ENCODE measurements around the gene HPD. TPM values are rescaled to one million over a fixed set of nuclear protein-coding genes. Genes with fewer than 3 reads are reported as not detected.
"Not testable (repeated sequence)": the region's sequence is repeated elsewhere in the genome, so short reads cannot be mapped to it uniquely, and the experiment has no call there.

HPD gene
- total RNA-seq, 8 experiments from 2014 or later = 0.19 to 0.46 (median 0.21) TPM; not detected in 5

DNA sequence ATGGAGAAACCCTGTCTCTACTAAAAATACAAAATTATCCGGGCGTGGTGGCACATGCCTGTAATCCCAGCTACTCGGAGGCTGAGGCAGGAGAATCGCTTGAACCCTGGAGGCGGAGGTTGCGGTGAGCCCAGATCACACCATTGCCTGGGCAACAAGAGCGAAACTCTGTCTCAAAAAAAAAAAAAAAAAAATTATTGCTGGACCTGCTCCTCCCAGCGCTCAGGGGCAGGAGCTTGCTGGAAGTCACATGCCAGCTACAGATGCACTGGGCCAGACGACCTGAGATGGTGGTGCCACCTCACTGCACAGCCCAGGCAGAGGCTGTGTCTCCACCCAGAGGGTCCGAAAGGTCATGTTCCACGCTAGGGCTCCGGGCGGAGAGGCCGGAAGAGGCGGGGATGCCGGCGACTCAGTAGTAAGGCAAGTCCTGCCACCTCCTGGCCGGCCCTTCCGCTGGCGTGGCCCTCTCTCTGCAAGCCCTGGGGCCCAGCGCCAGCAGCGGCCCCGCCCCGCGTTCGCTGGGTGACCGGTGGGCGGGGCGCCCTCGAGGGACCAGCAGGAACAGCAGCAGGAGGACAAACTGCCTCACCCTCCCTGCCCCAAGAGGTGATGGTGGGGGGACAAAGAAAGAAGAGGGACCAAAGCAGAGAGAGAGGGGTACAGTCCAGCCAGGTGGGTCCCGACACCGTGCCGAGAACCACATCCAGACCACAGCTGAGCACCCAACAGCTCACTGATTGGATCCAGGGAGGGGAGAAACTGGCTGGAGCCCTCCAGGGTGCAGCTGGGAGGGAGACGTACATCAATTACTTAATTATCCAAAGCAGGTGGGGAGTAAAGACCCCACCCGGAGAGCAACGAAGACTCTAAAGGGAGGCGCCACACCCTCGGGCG is 61.6 kb downstream of the HPD start:
- ATAC-seq (replicated peaks in 6 of 8) = peak; percentile 15 to 68 (median 59)
- in situ Hi-C loops (cut with MboI; ENCODE audit: low pct_unique_long_range_greater_than_20kb in 2 of 9, low sequenced_read_pairs in 9 of 9, unreplicated experiment in 9 of 9) = loop anchor here in 3 of 9 experiments (10.0 to 25.0 kb wide), 2 partner anchors 92 to 110 kb away; no protein-coding TSS in a partner anchor
- Histone ChIP-seq H3K4me1 (replicated peaks in 1 of 2) (peaks cover 48 to 53% of the 10 kb centered on the region in 2 donors), H3K4me3 (peak overlapping the region; percentile 54 to 92 (median 57)), H3K27ac (peak overlapping the region; percentile 98 to 100)
- WGBS, 10 experiments = 0 to 31% (median 7%) methylated on average over 4 to 10 of the region's 39 CpGs

DNA sequence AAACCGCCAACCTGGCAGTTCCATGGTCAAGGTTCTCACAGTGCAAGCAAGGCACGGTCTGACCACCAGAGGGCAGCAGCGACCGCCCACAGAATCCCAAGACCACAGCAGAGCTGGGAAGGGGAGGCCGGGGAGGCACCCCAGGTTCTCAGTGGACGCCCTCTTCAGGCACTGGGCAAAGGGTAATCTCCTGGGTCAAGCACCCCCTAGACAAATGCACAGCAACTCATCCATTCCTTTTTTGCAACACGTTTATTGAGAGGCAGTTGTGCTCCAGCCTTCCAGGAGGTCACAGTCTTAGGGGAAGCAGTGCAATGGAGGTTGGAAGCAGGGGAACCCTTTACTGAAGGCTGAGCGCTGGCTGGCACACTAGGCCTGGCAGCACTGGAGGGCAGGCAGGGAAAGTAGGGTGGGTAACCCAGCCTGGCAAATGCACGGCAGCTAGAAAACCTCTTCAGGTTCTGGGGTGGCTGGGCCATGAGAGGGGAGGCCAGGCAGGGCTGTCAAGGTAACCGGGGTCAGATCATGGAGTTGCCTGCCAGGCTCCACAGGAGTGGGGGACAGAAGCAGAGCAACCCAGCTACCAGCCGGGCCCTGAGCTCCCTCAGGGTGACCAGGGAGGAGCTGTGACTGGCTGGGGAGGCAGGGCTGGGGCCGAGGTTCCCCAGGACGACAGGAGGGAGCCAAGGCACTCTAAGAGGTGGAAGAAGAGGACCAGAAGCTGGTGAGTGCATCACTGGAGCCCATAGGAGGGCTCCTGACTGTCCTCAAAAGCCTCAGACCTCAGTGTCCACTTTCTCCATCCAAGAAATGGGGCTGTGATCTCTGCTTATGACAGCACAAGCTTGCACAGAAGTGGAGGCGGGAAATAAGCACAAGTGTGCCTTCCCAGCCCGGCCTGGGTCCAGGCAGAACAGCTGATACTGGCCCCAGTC is 63.4 kb downstream of the HPD start:
- Histone ChIP-seq H3K4me1 (replicated peaks in 1 of 2) (peaks cover 48 to 53% of the 10 kb centered on the region in 2 donors), H3K4me3 (peak overlapping the region in 2 of 5 donors; percentile 33 to 34), H3K27ac (peak overlapping the region; percentile 27 to 66)
- peak; percentile 2 to 15 (median 10) for ATAC-seq (replicated peaks in 6 of 8)
- in situ Hi-C loops (cut with MboI; ENCODE audit: low pct_unique_long_range_greater_than_20kb in 2 of 9, low sequenced_read_pairs in 9 of 9, unreplicated experiment in 9 of 9) = loop anchor here in 3 of 9 experiments (10.0 to 25.0 kb wide), 2 partner anchors 90 to 108 kb away; no protein-coding TSS in a partner anchor
- 0 to 87% (median 15%) methylated on average over 1 to 6 of the region's 15 CpGs; no CpG with 5 or more reads in 2 of the 10 experiments for WGBS, 10 experiments

DNA sequence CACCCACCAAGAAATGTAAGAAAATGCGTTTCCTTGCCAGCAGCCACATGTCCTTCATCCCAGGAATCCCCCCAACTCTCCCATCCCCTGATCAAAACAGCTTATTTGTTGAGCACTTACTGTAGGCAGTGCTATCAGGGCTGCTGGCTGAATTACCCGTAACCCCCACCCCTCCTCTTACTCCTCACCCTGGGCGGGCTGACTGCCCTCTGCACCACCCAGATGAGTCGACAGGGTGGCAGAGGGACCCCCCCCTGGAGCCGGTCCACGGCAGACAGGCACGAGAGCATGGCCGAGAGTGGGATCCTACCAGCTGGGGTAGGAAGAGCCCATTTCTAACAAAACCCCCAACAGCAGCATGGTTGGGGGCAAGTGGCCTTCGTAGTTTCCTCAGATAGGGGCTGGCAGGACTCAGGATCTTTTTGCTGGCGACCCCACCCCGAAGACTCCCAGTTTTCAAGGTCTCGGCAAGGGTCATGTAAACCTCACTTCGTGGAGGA is 64.1 kb downstream of the HPD start:
- H3K4me1 ChIP-seq (replicated peaks in 1 of 2) = peaks cover 48 to 53% of the 10 kb centered on the region in 2 donors
- WGBS, 10 experiments = 0 to 80% (median 0%) methylated on average over 1 to 8 of the region's 13 CpGs; no CpG with 5 or more reads in 5 of the 10 experiments
- peak overlapping the region in 3 of 5 donors; percentile 16 to 34 (median 33) for H3K4me3 ChIP-seq
- peak overlapping the region; percentile 27 to 66 for H3K27ac ChIP-seq
- peak; percentile 2 to 11 (median 4) for ATAC-seq (replicated peaks in 6 of 8)
- in situ Hi-C loops (cut with MboI; ENCODE audit: low pct_unique_long_range_greater_than_20kb in 2 of 9, low sequenced_read_pairs in 9 of 9, unreplicated experiment in 9 of 9) = loop anchor here in 3 of 9 experiments (10.0 to 25.0 kb wide), 2 partner anchors 90 to 107 kb away; no protein-coding TSS in a partner anchor

DNA sequence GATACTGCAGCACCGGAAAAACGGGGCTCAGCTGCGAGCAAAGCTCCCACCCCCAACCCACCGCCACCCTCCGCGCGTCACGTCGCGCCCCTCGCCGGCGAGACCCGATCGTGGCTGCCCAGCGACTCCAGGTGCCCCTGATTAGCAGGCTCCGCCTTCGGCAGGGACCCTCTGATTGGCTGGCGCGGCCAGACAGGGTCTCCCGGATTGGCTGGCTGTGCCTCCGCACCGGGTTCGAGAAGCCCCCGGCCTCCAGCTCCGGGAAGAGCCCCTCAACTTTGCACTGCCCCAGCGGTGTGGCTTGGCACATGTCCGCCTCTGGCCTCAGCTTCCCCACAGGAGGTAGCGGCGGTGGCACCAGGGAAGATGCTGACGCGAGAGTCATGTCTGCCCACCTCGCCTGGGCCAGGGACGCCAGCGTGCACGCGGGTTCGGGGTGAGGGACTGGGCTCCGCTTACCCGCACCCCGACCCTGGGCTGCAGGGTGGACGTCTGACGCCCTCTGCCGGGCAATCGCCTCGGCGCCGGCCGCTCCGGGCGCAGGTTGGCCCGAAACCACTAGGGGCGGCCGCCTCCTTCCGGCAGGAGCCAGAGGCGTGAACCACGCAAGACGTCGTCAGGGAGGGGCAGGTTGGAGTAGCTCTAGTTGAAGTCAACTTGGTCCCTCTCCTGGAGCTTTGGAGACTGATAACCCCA is 64.7 kb downstream of the HPD start:
- 2% methylated on average over 18 of the region's 59 CpGs; no CpG with 5 or more reads in 9 of the 10 experiments for WGBS, 10 experiments
- Histone ChIP-seq H3K4me1 (replicated peaks in 1 of 2) (peaks cover 48 to 50% of the 10 kb centered on the region in 2 donors), H3K27ac (peak overlapping the region; percentile 27 to 66), H3K4me3 (peak overlapping the region; percentile 16 to 34 (median 28))
- in situ Hi-C loops (cut with MboI; ENCODE audit: low pct_unique_long_range_greater_than_20kb in 2 of 9, low sequenced_read_pairs in 9 of 9, unreplicated experiment in 9 of 9) = loop anchor here in 3 of 9 experiments (10.0 to 25.0 kb wide), 2 partner anchors 89 to 107 kb away; no protein-coding TSS in a partner anchor
- peak; percentile 36 to 69 (median 56) for ATAC-seq (replicated peaks in 6 of 8)

DNA sequence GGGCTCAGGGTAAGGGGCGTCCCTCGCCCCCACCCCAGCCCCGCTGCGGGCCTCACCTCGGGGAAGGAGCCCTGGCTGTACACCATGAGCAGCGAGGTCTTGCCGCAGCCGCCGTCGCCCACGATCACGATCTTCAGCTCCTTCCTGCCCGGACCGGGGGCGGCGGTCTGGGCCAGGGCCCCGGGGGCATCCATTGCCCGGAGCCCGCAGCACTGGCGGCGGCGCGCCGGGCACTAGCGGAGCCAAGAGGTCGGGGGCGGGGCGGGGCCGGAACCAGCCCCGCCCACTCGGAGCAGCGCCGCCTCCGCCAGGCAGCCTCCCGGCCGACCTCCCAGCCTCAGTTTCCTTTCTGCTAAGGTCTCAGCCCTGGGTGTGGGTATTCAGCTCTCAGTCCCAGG is 65.2 kb downstream of the HPD start, which contains the start of gene RHOF:
Gene RHOF, minus strand, starts transcription at position 249 of the 398 bp plus-strand sequence. Its CDS starts 55 bp downstream, at position 194.
- peak in 3 of 8 experiments; percentile 0 to 7 (median 1) for ATAC-seq (replicated peaks in 6 of 8)
- peak within 1 kb of the TSS; percentile 27 to 66 for H3K27ac ChIP-seq
- 20% methylated on average over 4 of the region's 36 CpGs; no CpG with 5 or more reads in 9 of the 10 experiments for WGBS, 10 experiments
- peaks cover 42 to 44% of the 10 kb centered on the region in 2 donors for H3K4me1 ChIP-seq (replicated peaks in 1 of 2)
- in situ Hi-C loops (cut with MboI; ENCODE audit: low pct_unique_long_range_greater_than_20kb in 2 of 9, low sequenced_read_pairs in 9 of 9, unreplicated experiment in 9 of 9) = loop anchor here in 3 of 9 experiments (10.0 to 25.0 kb wide), 2 partner anchors 89 to 106 kb away; no protein-coding TSS in a partner anchor
- peak within 1 kb of the TSS; percentile 16 to 34 (median 28) for H3K4me3 ChIP-seq

DNA sequence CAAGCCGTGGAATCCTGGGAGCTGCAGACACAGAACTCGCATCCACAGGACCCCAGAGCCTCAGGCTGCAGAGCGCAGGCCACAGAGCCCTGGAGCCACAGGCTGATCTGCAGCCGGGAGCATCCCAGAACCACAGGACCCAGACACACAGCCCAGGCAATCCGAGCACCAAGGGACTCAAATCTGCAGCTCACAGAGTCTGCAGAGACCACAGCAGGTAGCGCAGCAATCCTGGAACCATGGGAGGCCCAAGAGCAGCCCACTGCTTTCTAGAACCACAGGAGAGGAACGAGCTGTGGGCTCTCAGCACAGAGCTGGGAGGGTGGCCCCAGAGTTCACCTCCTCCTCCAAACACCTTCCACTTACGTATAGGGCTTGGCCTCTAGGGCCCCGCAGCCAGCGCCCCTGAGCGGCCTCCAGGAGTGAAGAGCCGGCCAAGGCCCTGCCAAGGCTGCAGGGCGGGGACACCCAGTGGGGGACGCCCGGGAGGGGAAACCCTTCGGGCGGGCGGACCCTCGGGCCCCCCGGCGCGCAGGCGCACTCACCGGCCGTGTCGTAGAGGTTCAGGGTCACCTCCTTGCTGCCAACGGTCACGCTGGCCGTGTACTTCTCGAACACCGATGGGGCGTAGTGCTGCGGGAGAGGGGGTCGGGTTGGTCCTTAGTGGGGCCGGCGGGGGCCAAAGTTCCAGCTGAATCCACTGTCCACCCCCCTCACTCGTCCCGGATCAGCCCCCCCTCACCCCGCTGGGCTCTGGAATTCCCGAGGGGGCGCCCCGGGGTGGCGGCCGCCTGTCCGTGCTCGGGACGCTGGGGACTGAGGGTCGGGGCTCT is 65.8 kb downstream of the HPD start:
- WGBS, 10 experiments = 40 to 100% (median 88%) methylated on average over 1 to 6 of the region's 48 CpGs; no CpG with 5 or more reads in 5 of the 10 experiments
- in situ Hi-C loops (cut with MboI; ENCODE audit: low pct_unique_long_range_greater_than_20kb in 2 of 9, low sequenced_read_pairs in 9 of 9, unreplicated experiment in 9 of 9) = loop anchor here in 3 of 9 experiments (10.0 to 25.0 kb wide), 2 partner anchors 88 to 106 kb away; no protein-coding TSS in a partner anchor
- no peak overlapping the region for H3K27ac ChIP-seq
- peak overlapping the region in 4 of 5 donors; percentile 21 to 34 (median 30) for H3K4me3 ChIP-seq
- peaks cover 36 to 38% of the 10 kb centered on the region in 2 donors for H3K4me1 ChIP-seq (replicated peaks in 1 of 2)
- ATAC-seq (replicated peaks in 6 of 8) = no peak

DNA sequence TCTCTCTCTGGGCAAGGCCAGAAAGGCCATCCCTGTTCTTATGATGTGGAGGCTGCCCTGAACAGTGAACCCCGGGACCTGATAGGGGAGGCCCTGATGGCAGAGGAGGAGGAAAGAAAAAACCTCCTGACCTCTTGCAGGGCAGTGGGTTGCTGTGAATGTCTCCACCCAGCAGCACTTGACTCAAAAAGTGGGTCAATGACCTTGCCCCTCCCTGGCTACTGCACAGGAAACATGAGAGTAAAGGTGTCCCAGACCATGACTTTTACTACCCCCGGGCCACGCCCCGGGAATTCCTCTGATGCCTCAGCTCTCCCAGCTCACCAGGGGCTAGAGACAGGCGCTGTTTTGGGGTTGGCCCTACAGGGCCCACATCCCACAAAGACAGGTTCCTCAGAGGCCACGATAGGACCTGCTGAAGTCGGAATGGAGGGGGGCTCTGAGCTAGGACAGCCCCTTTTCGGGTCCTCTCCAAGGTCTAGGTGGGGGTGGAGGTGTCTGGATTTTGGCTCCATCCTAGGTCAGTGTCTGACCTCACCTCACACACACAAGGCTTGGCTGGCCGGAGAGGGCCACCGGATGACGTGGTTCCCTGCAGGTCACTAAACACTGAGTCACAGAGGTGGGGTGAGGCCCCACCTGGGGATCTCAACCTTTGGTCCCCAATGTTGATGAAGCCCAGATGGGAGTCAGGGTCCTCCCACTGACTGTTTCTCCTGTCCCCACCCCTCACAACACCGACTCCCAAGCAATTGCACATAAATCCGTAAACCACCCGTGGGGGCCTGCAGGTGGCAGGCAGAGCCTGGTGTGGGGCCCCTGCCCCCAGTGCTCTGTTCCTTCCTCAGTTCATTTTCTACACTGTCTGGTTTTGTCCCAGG is 66.7 kb downstream of the HPD start:
- in situ Hi-C loops (cut with MboI; ENCODE audit: low pct_unique_long_range_greater_than_20kb in 2 of 9, low sequenced_read_pairs in 9 of 9, unreplicated experiment in 9 of 9) = loop anchor here in 3 of 9 experiments (10.0 to 25.0 kb wide), 2 partner anchors 87 to 105 kb away; no protein-coding TSS in a partner anchor
- no peak overlapping the region for H3K4me3 ChIP-seq
- ATAC-seq (replicated peaks in 6 of 8) = no peak
- no peak overlapping the region for H3K27ac ChIP-seq
- WGBS, 10 experiments = 80 to 100% (median 92%) methylated on average over 1 to 3 of the region's 14 CpGs; no CpG with 5 or more reads in 6 of the 10 experiments
- peaks cover 29 to 31% of the 10 kb centered on the region in 2 donors for H3K4me1 ChIP-seq (replicated peaks in 1 of 2)

DNA sequence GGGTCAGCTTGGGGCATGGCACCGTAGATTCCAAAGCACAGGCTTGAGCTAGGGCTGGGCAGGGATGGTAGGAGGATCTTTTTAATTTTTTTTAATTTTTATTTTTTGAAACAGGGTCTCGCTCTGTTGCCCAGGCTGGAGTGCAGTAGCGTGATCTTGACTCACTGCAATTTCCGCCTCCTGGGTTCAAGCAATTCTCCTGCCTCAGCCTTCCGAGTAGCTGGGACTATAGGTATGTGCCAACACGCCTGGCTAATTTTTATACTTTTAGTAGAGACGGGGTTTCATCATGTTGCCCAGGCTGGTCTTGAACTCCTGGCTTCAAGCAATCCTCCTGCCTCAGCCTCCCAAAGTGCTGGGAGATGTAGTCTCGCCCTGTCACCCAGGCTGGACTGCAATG is 67.9 kb downstream of the HPD start:
- not testable (repeated sequence) for H3K27ac ChIP-seq; H3K4me3 ChIP-seq; ATAC-seq (replicated peaks in 6 of 8)
- in situ Hi-C loops (cut with MboI; ENCODE audit: low pct_unique_long_range_greater_than_20kb in 2 of 9, low sequenced_read_pairs in 9 of 9, unreplicated experiment in 9 of 9) = loop anchor here in 3 of 9 experiments (10.0 to 25.0 kb wide), 2 partner anchors 86 to 103 kb away; no protein-coding TSS in a partner anchor
- H3K4me1 ChIP-seq (replicated peaks in 1 of 2) = peaks cover 21 to 22% of the 10 kb centered on the region in 2 donors
- WGBS, 10 experiments = 60 to 100% (median 100%) methylated on average over 1 to 5 of the region's 8 CpGs; no CpG with 5 or more reads in 3 of the 10 experiments

DNA sequence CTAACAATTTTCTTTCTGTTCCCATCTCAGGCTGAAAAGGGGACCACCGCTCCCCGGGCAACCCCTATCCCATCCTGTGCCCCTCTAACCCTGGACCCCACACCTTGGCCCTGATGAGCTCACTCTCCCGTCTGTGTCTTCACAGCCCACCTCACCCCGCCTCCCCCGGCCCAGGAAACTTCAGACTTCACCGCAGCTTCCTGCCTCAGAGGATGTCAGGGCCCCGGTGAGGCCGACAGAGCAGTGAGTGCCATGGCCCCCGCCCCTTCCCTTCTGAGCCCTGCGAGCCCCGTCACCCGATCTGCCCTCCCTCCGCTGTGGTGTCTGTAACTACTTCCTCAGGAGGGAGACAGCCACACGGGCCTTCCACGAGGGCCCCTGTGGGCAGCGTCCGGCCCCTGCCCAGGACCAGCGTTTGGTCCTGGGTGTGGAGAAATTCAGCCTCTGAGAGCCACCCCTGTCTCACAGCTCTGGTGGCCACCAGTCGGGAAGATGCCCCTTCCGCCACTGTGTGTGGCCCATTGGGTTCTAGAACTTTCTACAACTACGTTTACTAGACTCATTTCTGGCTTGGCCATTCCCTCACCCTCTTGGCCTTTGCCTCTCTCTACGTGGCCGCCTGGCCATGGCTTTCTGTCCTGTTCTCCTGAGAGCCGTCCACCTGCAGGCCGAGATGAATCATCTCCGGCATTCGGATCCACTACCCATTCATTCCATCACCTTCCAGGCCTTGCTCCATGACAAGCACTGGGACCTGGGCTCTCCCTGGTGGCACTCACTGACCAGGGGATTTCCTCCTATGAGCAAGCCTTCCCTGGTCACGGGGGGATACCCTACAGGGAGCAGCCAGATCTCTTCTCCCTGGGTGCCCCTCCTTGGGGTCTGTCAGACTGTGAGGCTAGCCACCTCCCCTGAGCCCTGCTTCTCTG is 68.6 kb downstream of the HPD start:
- H3K27ac ChIP-seq = no peak overlapping the region
- in situ Hi-C loops (cut with MboI; ENCODE audit: low pct_unique_long_range_greater_than_20kb in 2 of 9, low sequenced_read_pairs in 9 of 9, unreplicated experiment in 9 of 9) = loop anchor here in 3 of 9 experiments (10.0 to 25.0 kb wide), 2 partner anchors 85 to 103 kb away; no protein-coding TSS in a partner anchor
- WGBS, 10 experiments = 0 to 100% (median 87%) methylated on average over 1 to 7 of the region's 28 CpGs; no CpG with 5 or more reads in 1 of the 10 experiments
- no peak overlapping the region for H3K4me3 ChIP-seq
- peaks cover 15 to 19% of the 10 kb centered on the region in 2 donors for H3K4me1 ChIP-seq (replicated peaks in 1 of 2)
- no peak for ATAC-seq (replicated peaks in 6 of 8)
